ENCODE results near the gene ST6GALNAC2.

The ST6GALNAC2 gene

DNA sequence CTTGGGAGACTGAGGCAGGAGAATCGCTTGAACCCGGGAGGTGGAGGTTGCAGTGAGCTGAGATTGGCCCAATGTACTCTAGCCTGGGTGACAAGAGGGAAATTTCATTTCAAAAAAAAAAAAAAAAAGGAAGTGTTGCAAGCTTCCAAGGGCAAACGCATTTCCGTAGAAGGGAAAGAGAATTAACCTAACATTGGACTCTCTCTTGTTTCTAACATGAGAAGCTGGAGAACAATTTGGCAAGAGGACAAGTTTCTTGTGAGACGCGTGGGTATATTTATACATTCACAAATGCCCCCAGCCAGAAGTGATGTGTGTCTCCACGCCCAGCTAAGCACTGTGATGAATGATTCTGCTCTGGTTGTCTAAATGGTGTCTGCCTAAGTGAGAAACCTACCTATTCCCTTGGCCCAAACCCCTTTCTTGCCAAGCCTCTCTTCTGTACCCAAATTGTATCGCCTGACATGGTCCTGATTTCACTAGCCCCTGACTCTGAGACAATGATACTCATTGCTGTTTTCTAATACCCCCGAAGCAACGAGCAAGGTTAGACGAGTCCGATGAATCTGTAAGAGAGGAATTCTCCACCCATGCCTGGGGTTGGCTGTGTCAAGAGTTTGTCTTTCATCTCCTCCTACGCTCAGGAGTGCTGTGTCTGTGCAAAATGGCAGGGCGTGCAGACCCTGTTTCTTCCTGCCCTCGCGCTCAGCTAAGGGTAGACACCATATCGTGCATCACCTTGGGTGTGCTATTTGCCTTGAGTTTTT lies 14.2 kb upstream of the ST6GALNAC2 start:
- DNase-seq (ENCODE audit: low read depth in 4 of 4, low spot score in 1 of 4) = no peak

- DNase-seq (ENCODE audit: low read depth in 4 of 4, low spot score in 1 of 4) = no peak
Observed at GRCh38 chr17:76598004-76598439, 12.4 kb upstream of the ST6GALNAC2 start.

DNA sequence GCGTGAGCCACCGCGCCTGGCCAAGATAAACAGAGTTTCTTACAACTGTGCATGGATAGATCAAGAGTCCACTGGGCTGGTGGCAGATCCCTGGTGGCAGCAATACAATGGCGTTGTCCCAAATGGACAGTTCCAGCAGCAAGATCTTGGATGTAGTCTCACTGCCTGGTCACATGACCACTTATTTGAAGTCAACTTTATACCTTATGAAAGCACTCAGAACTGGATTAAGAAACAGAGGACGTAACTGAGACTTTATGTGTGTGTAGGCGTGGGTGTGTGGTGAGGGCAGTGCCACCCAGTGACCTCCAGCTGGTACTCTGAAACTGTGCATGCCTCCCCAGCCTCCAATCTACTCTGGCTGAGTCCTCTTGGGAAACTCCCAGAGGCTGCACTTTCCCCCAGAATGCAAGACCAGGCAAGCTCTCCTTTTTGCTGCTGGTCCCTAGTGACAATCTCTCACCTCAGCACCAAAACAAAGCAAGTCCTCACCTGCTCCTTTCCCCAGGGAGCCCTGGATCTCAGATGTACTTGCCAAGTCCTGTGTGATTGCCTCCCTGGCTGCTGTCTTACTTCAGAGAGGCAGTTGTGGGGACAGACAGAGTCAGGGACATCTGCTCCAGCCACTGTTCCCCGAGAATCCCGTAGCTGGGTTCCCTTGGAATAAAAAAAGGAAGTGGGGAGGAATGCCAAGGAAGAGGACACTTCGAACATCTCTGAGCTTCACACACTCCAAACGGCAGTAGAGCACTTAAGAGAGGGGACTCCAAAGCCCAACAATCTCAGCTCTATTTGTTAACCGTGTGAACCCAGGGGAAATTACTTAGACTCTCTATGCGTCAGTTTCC lies 11.7 kb upstream of the ST6GALNAC2 start:
- DNase-seq (ENCODE audit: low read depth in 4 of 4, low spot score in 1 of 4) = no peak

DNA sequence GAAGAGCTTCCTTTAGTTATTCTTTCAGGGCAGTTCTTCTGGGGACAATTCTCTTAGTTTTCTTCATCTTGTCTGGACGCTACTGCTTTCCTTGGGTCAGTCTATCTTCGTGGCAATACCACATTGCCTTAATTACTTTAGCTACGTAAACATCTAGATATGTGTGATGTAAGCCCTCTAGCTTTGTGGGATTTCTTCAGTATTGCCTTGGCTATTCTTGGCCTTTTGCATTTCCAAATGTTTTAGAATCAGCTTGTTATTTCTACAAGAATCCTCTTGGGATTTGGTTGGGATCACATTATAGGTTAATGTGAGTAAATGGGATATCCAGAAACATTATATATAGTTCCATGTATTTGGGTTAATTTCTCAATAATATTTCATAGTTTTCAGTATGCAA lies 9.0 kb upstream of the ST6GALNAC2 start:
- no peak for DNase-seq (ENCODE audit: low read depth in 4 of 4, low spot score in 1 of 4)

- DNase-seq (ENCODE audit: low read depth in 4 of 4, low spot score in 1 of 4) = no peak
Observed at GRCh38 chr17:76593959-76594358, 8.3 kb upstream of the ST6GALNAC2 start.

DNA sequence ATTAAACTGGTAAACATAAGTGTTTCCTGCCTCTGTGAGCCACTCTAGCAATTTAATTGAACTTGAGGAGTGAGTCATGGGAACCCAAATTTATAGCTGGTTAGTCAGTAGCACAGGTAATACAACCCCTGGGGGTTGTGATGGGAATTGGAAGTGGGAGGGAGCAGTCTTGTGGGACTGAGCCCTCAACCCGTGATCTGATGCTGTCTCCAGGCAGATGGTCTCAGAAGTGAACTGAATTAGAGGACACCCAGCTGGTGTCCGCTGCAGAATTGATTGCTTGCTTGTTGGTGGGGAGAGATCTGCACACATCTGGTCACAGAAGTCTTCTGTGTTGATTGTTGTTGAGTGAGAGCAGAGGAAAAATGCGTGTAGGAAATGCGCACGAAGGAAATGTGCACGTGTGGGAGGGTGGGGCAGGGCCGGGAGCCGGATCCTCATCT lies 7.7 kb upstream of the ST6GALNAC2 start:
- no peak for DNase-seq (ENCODE audit: low read depth in 4 of 4, low spot score in 1 of 4)

GRCh38 chr17:76588182-76588581 lies 2.5 kb upstream of the ST6GALNAC2 start:
- no peak for DNase-seq (ENCODE audit: low read depth in 4 of 4, low spot score in 1 of 4)

- DNase-seq (ENCODE audit: low read depth in 4 of 4, low spot score in 1 of 4) = no peak
Observed at GRCh38 chr17:76586741-76587487, 1.3 kb upstream of the ST6GALNAC2 start.

GRCh38 chr17:76585033-76585648 lies 519 bp downstream of the ST6GALNAC2 start:
- no peak for DNase-seq (ENCODE audit: low read depth in 4 of 4, low spot score in 1 of 4)

GRCh38 chr17:76584427-76585032 lies 1.1 kb downstream of the ST6GALNAC2 start:
- DNase-seq (ENCODE audit: low read depth in 4 of 4, low spot score in 1 of 4) = no peak

DNA sequence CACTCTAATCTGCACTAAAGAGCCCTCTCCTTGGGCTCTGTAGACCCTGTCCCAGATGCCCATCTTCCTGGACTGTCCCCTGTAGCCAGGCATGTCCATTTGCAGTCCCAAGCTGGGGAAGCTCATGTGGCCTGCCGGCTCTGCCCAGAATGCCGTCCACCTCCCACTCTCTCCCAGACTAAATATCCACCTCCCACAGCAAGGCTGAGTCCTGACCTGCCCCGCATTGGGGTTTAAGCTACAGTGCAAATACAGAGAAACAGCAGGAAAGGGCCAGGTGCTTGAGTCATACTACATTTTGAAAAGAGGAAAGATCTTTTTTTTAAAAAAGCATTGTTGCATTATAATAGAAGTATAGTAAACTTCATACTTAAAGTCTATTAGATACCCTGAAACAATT lies 3.0 kb downstream of the ST6GALNAC2 start:
- DNase-seq (ENCODE audit: low read depth in 4 of 4, low spot score in 1 of 4) = no peak

GRCh38 chr17:76581515-76581914 lies 4.1 kb downstream of the ST6GALNAC2 start:
- DNase-seq (ENCODE audit: low read depth in 4 of 4, low spot score in 1 of 4) = no peak

DNA sequence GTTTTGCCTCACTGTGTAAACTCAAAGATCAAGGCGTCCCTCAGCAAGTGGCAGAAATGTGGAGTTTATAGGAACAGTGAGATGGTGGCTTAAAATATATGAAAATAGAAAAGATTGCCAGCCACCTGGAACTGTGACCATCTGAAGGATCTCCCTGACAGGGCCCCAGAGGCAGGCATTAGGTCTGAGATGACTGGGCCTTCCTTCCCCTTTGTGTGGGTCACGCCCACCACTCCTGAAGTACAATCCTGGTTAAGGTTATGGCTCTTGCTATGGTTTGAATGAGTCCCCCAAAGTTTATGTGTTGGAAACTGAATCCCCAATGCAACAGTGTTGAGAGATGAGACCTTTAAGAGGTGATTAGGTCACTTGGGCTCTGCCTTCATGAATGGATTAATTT lies 6.4 kb downstream of the ST6GALNAC2 start:
- DNase-seq (ENCODE audit: low read depth in 4 of 4, low spot score in 1 of 4) = no peak

GRCh38 chr17:76578376-76578775 lies 7.3 kb downstream of the ST6GALNAC2 start:
- DNase-seq (ENCODE audit: low read depth in 4 of 4, low spot score in 1 of 4) = no peak

DNA sequence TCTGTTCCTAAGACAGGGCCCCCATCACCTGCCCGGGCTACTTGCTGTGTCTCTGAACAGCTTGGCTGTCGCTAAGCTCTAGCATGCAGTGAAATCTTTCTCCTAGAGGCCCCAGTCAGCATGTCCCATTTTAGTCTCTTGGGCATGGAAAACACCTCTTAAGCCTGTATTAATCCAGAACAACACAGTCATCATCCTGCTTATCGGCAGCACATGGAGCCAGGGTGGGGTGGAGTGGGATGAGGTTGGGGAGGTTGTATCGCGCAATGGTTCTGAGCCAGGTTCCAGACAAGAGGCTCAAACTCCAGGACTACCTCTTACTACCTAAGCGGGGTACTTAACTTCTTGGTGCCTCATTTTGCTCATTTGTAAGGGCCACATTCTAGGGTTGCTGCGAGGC lies 7.8 kb downstream of the ST6GALNAC2 start:
- DNase-seq (ENCODE audit: low read depth in 4 of 4, low spot score in 1 of 4) = no peak

DNA sequence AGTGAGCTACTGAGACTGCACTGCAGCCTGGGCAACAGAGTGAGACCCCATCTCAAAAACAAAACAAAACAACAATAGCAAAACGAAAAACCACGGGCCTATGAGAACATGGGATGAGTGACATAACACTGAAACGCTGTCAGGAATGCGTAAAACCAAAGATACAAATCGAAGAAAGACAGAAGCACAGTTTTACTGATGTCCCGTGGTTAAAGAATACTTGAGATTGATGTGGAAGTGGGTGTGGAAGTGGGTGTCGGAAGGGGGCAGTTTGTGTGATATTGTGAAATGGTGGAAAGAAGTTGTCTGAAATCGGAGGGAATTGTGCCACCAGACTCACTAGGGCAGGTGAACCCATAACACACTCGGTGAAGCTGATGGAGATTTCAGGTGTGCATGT lies 9.5 kb downstream of the ST6GALNAC2 start:
- DNase-seq (ENCODE audit: low read depth in 4 of 4, low spot score in 1 of 4) = no peak

DNA sequence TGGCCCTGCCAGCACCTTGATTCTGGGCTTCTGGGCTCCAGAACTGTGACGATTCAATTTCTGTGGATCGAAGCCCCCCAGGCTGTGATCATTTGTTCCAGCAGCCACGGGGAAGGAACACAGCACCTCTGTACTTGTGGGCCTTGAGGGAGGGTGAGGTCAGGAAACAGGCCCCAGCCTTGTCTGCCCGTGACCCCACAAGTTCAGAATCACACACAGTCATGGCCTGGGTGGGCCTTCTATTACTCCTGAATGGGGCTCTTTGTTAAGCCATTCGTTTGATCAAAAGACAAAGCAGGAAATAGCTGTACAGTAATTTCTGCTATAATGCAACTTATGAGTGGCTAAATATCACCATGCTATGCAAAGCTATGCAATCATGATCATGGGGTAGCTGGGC lies 10.1 kb downstream of the ST6GALNAC2 start:
- DNase-seq (ENCODE audit: low read depth in 4 of 4, low spot score in 1 of 4) = no peak

GRCh38 chr17:76574166-76574565 lies 11.5 kb downstream of the ST6GALNAC2 start:
- no peak for DNase-seq (ENCODE audit: low read depth in 4 of 4, low spot score in 1 of 4)

GRCh38 chr17:76573096-76573495 lies 12.6 kb downstream of the ST6GALNAC2 start:
- no peak for DNase-seq (ENCODE audit: low read depth in 4 of 4, low spot score in 1 of 4)

GRCh38 chr17:76572201-76572910 lies 13.3 kb downstream of the ST6GALNAC2 start:
- no peak for DNase-seq (ENCODE audit: low read depth in 4 of 4, low spot score in 1 of 4)
